GM19025 (cell line): ENCODE results near the gene MYO3B.

Experiments
- ATAC-seq: cut with Tn5 transposase; IDR thresholded peaks from one replicate; pipeline ENCODE4 v1.9.1; 2021; ENCODE audit warnings: mild to moderate bottlenecking, low read depth, moderate library complexity; ENCODE audit not compliant: unreplicated experiment

MYO3B gene, protein sequence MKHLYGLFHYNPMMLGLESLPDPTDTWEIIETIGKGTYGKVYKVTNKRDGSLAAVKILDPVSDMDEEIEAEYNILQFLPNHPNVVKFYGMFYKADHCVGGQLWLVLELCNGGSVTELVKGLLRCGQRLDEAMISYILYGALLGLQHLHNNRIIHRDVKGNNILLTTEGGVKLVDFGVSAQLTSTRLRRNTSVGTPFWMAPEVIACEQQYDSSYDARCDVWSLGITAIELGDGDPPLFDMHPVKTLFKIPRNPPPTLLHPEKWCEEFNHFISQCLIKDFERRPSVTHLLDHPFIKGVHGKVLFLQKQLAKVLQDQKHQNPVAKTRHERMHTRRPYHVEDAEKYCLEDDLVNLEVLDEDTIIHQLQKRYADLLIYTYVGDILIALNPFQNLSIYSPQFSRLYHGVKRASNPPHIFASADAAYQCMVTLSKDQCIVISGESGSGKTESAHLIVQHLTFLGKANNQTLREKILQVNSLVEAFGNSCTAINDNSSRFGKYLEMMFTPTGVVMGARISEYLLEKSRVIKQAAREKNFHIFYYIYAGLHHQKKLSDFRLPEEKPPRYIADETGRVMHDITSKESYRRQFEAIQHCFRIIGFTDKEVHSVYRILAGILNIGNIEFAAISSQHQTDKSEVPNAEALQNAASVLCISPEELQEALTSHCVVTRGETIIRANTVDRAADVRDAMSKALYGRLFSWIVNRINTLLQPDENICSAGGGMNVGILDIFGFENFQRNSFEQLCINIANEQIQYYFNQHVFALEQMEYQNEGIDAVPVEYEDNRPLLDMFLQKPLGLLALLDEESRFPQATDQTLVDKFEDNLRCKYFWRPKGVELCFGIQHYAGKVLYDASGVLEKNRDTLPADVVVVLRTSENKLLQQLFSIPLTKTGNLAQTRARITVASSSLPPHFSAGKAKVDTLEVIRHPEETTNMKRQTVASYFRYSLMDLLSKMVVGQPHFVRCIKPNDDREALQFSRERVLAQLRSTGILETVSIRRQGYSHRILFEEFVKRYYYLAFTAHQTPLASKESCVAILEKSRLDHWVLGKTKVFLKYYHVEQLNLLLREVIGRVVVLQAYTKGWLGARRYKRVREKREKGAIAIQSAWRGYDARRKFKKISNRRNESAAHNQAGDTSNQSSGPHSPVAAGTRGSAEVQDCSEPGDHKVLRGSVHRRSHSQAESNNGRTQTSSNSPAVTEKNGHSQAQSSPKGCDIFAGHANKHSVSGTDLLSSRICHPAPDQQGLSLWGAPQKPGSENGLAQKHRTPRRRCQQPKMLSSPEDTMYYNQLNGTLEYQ (N-terminal part only)

DNA sequence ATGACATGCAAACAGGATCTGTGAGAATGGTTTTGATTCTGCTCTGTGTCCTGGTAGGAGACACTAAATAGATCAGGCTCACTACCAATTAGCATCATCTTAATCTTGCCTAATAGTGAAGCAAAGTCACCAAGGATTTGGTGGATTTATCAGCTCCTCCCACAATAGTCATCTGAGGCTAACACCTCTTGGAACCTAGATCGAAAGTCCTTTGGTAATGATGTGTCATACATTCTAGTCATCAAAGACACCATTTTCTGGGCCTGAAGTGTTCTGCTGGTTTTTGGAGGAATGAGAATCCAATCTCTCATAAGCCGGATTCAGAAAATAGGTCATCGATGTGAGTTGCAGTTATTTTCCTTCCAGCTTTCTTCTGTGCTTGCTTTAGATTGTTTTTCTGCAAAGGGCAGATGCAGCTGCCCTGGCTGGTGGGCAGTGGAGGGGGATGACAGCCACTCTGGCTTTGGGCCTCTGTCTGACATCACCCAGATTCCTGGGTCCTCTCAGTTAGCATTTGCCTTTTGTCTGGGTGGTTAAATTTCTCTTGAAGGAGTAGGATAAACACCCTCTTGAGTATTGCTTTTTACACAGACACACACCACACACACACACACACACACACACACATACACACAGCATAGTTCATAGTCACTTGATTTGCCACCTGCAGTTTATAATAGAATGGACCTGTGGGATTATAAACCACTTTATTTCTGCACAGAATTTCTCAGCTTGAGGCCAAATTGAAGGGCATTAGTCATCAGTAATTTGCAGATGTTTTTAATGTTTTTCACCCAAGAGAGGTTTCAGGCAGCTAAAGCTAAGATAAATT is at the start of gene MYO3B:
MYO3B (plus strand) TSS at position 198 of the 832 bp plus-strand sequence; CDS start at position 339, 141 bp downstream.
- ATAC-seq: no peak

DNA sequence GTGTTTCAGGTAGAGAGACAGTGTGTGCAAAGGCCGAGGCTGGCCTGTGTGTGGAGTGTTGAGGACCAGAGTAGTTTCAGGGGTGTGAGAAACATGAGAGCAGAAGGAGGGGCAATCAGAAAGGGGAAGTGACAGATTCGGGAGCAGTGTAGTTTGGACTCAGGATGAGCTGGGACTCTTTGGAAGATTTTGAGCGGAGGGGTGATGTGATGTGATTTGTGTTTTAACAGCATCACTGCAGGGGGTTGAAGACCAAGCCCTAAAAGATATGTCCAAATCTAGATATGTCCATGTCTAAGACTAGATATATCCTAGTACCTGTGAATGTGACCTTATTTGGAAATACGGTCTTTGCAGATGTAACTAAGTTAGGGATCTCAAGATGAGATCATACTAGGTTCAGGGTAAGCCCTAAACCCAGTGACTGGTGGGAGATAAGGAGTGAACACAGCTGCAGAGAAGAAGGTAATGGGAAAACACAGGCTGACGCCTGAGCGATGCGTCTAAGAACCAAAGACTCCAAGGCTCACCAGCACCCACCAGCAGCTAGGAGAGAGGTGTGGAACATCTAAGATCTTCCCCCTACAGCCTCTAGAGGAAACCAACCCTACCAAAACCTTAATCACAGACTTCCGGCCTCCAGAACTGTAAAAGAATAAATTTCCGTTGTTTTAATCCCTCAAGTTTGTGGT is 38.5 kb upstream of the MYO3B start:
- no peak for ATAC-seq

DNA sequence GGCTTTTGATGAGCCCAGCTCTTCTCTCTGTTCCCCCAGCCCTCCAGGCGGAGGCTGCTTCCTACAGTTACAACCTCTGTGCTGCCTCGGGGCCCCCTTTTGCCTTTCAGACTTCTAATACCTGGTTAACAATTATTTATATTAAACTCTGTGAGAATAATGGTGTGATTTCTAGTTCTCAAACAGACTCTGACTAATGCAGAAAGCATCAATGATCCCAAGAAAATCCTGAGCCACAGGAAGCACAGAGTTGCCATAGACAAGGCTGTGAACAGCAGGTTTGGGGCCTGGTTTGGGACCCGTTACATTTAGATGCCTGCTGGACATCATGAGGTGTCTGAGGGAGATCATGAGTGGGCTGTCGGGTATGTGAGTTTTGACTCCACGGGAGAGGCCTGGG is 37.4 kb upstream of the MYO3B start:
- ATAC-seq: no peak

DNA sequence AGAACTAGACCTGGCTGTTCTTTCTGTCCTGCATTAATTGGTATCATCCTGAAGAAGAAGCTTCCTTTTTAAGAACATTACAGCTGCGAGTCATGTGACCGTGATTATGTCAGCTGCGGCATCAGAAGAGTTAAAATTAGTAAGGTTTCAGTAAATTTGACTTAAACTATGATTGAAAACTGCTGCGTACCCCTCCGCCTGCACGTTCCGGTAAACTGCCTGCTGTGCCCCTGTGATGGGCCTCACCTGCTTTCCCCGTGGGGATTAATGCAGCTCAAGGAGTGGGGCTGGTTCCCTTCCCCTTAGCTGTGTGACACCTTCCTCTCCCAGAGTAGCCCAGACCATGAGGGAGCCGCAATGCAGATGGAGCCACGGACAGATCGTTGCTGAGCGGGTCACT is 36.1 kb upstream of the MYO3B start:
- peak; percentile 45 for ATAC-seq

DNA sequence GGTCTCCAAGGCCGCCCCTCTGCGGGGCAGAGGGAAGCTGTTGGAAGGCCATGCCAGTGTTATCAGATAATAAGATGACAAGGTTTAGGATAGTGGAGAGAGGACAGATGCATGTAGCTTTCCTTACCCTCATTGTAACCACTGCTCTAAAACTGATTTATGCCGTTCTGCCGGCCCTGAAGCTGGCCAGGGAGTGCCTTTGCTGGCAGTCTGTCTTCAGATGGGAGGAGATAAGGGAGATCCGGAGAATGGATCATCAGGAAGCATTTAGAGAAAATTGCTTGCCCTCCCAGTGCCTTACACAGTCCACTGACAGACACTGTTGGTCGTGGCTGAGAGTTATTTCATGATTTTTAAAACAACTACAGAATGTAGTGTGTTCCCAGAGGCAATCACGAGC is 35.4 kb upstream of the MYO3B start:
- no peak for ATAC-seq

DNA sequence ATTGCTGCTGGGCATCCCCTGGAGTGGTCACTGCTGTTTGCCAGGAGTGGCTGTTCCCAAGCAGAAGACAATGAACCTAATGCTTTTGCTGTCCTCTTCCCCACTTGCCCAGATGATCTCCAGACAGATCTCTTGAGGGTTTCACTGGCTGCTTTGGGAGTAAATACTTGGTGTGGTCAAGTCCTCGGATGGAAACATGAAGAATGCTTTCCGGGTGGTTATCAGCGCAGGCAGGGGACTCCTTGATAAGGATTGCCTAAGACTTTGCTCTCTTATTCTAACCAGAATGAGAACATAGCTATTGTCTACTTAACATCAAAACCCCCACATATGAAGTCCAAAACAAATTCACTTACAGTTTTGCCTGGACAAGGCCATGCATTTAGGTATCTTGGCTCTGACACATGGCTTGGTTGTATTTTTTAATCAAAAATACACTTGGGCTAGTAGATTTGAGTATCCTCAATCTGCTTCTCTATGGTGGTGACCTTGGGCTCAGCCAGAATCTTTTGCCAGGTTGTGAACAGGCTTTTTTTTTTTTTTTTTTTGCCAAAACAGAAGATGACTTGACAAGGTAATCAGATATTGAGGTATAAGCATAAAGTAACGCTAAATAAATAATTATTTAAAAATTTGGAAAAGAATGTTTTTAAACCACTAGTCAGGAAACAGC is 34.8 kb upstream of the MYO3B start:
- no peak for ATAC-seq

DNA sequence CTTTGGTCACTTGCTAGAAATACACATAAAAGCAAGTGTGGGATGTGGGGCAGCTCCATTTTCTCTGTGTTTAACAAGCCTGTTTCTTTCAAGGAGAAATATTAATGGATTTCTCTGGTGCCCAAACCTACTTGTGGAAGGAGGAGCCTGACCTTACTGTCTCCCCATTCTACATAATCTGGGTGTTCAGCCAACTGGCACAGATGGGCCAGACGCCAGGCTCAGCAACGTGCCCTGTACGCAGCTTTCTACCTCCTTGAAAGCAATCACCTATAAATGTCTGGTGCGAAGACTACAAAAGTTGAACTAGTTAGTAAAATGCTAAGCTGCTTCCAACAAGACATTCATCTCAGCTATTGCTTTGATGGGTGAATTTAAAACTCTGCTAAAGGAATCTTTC is 33.2 kb upstream of the MYO3B start:
- ATAC-seq: no peak

DNA sequence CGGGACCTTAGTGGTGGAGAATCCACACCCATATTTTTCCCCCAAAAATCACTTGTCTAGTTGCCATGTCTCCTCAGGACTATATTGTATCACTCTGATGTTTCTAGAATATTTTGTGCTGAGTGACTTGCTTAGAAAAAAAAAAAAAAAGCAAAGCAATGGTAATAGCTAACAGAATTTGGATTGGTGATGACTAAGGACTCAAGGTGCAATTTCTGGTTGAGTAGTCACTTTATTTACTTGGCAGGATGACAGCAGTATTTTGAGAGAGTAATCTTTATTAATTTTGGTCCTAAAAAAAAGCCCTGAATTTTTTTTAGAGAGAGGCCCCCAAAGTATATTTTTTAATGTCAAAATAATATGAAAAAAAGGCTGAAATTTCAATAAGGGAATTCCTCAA is 32.8 kb upstream of the MYO3B start:
- ATAC-seq: no peak

DNA sequence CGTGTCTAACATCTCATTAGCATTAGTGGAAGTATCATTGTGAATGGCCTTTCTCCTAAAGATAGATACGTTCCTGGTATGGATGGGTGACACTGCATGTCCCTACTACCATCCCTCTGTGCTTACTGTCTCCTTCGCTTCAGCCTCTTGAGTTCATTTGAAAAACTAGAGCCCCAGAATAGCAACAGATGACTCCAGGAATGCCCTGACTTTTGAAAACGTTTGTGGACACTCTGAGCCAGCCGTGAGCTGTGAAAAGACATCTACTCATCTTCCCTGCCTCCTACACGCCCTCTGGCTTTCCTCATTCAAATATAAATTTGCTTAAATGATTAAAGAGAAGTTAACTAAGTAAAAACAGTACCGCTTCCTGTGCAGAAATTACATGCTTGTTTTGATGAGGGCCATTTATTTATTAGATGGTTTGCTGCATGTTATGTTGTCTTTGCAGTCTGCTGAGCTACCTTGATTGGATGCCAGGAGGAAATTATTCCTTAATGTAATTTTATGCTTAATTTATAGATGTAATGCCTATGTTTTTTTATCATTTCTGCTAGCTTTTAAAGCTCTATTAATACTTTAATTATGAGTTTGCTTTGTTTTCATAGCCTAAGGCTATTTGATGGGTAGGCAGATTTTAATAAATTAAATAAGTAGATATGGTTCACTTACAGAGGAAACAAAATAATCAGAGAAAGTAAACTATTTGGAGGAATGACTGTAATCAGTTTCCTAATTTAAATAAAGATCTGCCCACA is 32.1 kb upstream of the MYO3B start:
- no peak for ATAC-seq

DNA sequence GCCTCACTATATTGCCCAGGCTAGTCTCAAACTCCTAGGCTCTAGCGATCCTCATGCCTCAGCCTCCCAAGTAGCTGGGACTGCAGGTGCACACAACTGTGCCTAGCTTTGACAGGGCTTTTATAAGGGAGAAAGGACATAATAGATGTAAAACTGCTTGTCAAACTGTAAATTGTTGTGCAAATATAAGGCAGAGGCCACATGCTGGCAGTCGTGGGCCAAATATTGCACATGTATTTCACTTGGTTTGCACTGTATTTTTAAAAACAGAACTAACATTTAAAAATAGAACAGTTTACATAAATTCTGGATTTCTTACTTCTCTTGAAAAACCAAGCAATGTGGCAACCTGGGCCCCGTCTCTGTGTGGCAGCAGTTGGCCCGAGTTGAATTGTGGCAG is 31.2 kb upstream of the MYO3B start:
- ATAC-seq: no peak

DNA sequence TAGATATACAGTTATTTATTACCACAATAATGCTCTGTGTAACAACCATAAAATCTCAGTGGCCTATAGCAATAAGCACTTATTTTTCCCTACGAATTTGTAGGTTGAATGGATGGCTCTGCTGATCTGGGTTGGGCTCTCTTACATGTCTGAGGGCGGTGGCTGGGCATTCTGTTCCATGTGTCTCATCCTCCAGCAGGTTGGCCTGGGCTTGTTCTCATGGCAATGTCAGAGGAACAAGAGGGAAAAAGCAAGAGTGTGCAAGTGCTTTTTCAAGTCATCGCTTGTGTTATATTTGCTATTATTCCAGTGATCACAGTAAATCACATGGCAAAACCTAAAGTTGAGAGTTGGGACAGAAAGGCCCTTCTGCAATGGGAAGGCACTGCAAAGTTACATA is 30.4 kb upstream of the MYO3B start:
- ATAC-seq: no peak

DNA sequence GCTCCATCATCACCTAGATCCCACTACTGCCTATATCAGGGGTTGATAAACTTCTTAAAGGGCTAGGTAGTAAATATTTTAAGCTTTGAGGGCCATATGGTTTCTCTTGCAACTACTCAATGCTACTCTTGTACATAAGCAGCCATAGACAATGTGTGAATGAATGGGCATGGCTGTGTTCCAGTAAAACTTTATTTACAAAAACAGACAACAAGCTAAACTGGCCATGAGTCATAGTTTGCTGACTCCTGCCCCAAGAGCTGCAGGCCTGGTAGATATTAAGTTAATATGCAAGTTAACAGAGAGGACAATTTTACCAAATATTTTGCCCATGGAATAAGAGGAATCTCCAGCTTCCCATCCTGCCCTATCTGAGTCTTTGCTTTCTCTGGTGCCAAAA is 29.8 kb upstream of the MYO3B start:
- no peak for ATAC-seq

DNA sequence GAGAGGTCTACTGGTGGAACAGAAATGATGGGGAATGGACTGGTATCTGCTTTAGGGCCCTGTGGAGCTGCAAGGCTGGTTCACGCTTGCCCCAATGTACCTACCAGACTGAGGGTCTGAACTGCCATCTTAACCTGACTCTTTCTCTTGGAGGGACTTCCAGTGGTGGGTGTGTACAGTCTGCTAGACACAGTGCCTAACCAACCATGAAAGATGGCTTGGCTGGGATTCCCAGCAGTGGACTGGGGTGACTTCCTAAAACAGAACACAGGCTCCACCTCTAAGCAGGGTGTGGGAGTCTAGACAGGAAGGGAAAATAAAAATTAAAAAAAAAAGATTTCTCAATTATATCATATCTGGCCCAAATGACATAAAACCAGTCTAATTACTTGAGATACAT is 25.5 kb upstream of the MYO3B start:
- no peak for ATAC-seq

DNA sequence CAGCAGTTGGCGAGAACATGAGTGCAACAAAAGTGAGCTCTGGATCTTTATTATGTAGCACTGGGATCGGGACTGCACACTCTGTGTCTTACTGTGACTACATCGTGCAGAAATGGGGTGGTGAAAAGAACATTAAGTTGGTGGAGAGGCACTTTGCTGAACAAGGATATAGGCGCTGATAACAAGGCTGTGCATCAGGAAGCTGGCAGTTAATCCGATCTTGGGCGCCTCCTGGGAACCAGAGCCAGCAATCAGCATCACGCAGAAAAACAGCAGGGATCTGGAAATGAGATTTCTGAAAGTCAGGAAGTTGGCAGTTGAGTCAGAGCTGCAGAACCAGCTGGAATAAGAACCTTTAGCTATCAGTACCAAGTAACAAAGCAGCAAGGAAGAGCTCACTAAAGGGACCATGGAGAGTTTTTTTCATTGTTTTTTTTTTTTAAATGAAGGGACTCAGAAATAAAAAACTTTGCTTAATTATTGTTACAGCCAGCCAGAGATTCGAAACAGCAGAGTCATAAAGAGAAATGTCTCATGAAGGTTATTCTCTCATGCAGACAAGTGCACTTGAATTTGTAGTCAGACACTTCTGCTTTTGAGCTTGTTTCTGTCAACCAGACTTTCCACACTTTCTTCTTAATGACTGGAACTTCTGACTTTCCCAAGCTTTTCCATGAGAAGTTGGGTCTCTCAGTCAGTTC is 22.8 kb upstream of the MYO3B start:
- ATAC-seq: peak; percentile 48

DNA sequence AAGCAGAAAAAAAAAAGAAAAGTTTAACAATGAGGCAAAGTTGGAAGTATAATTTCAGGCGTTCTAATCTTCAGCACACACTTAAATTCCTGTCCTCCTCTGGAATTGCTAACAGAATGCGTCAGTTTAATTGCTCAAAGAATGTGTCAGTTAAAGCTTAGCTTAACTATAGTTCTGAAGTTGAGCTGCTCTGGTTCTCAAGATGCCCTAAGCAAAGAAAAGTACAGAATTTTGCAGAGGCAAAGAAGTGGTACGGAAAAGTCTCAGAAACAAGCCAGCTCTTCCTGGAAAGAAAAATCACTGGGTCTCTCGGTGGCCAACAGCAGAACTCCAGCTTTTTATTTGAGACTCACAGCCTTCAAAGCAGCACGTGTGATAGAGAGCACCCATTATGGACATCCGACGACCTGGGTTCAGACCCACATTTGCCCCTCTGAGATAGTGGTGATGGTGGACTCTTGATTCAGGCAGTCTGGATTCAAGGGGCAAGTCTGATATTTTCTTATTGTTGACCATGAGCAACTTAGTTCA is 22.2 kb upstream of the MYO3B start:
- ATAC-seq: no peak

DNA sequence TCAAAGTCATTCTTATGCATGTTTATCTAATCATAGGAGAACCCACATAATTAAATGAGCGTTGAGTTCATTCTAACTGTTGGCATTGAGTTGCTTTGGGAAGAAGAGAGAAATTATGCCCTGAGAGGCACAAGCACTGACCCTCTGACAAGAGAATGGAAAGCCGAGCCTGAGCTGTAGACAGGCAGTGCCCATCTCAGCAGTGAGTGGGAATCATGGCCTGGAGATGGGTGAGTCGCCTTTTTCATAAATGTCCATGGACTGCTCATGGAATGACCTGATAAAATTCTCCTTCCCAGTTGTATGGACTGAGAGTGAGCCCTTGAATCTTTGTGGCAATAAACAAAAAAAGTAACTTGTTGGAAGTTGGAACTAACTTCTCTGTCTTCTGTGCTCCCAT is 21.4 kb upstream of the MYO3B start:
- no peak for ATAC-seq

DNA sequence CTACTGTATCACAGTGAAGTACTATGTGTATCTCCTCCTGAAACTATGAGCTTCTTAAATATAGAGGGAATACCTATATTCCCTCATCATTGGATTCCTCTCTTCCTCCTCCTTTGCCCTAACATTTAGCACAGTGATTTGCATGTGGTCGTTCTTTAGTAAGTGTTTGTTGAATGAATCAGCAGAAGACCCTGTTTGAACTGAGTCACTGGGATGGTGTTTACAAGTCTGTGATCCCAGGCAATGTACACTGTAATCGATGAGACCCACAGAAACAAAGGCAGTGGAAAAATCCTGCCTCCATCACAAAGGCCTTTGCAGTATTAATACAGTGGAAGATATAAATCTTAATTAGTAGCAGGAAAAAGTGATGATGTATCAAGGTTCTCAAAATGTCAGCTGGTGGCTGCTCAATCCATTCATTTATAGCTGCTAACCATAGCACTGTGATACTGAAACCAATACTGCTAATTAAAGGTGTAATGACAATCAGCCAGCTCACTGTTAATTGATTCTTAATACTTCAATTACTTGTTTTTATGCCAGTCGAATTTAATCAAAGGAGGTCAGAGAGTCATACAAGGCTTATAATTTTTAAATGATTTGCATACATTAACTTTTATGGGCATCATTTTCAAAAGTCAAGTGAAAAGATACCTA is 20.8 kb upstream of the MYO3B start:
- ATAC-seq: no peak
